RWPE1 (cell line): ENCODE data around the gene SH3RF3.

Source experiments
- CTCF ChIA-PET: fragments of 350-600 bp; sonication (Branson Sonifier 250); formaldehyde crosslinking; extraction: SDS; loops from one replicate; lab custom pipeline; 2021; lab: Yijun Ruan, JAX
- POLR2A ChIA-PET: fragments of 400-600 bp; formaldehyde crosslinking; extraction: SDS; loops from one replicate; lab custom pipeline; 2020; ENCODE audit warnings: antibody characterized with exemption; ENCODE audit not compliant: low non-redundant PET; lab: Yijun Ruan, JAX
- DNase-seq: peaks from one replicate; pipeline ENCODE4 v3.0.0; 2012; ENCODE audit warnings: low spot score
- H3K27ac ChIP-seq: fragments of 450-650 bp; 2 replicates; pipeline ENCODE4 v1.5.1; 2017
- TF ChIP-seq, protein P1 (sequence below): fragments of 450-650 bp; conservative IDR thresholded peaks from 2 replicates; pipeline ENCODE4 v1.5.1; 2017; ENCODE audit warnings: low read depth, mild to moderate bottlenecking

Gene SH3RF3

GRCh38 chr2:109467701-109468100 lies 338.7 kb downstream of the SH3RF3 start:
- TF ChIP-seq, protein P1, sequence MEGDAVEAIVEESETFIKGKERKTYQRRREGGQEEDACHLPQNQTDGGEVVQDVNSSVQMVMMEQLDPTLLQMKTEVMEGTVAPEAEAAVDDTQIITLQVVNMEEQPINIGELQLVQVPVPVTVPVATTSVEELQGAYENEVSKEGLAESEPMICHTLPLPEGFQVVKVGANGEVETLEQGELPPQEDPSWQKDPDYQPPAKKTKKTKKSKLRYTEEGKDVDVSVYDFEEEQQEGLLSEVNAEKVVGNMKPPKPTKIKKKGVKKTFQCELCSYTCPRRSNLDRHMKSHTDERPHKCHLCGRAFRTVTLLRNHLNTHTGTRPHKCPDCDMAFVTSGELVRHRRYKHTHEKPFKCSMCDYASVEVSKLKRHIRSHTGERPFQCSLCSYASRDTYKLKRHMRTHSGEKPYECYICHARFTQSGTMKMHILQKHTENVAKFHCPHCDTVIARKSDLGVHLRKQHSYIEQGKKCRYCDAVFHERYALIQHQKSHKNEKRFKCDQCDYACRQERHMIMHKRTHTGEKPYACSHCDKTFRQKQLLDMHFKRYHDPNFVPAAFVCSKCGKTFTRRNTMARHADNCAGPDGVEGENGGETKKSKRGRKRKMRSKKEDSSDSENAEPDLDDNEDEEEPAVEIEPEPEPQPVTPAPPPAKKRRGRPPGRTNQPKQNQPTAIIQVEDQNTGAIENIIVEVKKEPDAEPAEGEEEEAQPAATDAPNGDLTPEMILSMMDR = no peak
- no peak for DNase-seq
- peak overlapping the region; percentile 59 for H3K27ac ChIP-seq
- CTCF ChIA-PET = no interaction called here
- POLR2A ChIA-PET = no interaction called here

GRCh38 chr2:109468893-109469292 lies 339.9 kb downstream of the SH3RF3 start:
- ChIA-PET POLR2A (no interaction called here), CTCF (interaction anchor here (0.6 kb wide), 1 partner anchor 548 kb away, joined by 3 read pairs; no protein-coding TSS in a partner anchor)
- TF ChIP-seq, protein P1 = no peak

DNA sequence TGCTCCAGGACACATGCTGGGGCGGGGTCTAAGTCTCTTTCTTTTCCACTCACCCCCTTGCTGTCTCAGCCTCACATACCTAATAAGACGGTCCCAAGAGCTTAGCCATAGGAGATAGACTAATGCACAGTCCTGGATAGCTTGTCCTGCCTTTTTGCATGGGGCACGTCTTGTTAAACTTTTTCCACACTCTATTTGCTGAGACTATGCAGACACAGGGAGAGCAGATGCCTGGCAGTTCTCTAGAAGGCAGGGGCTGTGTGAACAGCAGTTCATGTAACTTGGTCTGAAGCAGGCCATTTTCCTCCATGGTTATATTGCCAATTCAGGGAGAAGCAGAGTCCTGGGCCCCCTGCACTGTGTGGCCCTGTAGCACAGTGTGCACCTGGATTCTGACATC lies 342.7 kb downstream of the SH3RF3 start:
- H3K27ac ChIP-seq = no peak overlapping the region
- DNase-seq = no peak
- ChIA-PET CTCF (interaction anchor here (0.6 kb wide), 2 partner anchors 265 to 339 kb away, joined by 3 to 4 read pairs; no protein-coding TSS in a partner anchor), POLR2A (no interaction called here)
- TF ChIP-seq, protein P1 = no peak

More at GRCh38 chr2:109468893-109469292, 339.9 kb downstream of the SH3RF3 start:
- H3K27ac ChIP-seq = no peak overlapping the region
- no peak for DNase-seq

- H3K27ac ChIP-seq = no peak overlapping the region
- CTCF ChIA-PET = interaction anchor here (0.8 kb wide), 1 partner anchor 9 kb away, joined by 4 read pairs; no protein-coding TSS in a partner anchor
- no peak for DNase-seq
- TF ChIP-seq, protein P1 = no peak
- POLR2A ChIA-PET = no interaction called here
Observed at GRCh38 chr2:109472331-109472959, 343.4 kb downstream of the SH3RF3 start.

- H3K27ac ChIP-seq = no peak overlapping the region
- TF ChIP-seq, protein P1 = no peak
- no peak for DNase-seq
- ChIA-PET POLR2A (no interaction called here), CTCF (no interaction called here)
Observed at GRCh38 chr2:109472974-109473373, 344.0 kb downstream of the SH3RF3 start.

DNA sequence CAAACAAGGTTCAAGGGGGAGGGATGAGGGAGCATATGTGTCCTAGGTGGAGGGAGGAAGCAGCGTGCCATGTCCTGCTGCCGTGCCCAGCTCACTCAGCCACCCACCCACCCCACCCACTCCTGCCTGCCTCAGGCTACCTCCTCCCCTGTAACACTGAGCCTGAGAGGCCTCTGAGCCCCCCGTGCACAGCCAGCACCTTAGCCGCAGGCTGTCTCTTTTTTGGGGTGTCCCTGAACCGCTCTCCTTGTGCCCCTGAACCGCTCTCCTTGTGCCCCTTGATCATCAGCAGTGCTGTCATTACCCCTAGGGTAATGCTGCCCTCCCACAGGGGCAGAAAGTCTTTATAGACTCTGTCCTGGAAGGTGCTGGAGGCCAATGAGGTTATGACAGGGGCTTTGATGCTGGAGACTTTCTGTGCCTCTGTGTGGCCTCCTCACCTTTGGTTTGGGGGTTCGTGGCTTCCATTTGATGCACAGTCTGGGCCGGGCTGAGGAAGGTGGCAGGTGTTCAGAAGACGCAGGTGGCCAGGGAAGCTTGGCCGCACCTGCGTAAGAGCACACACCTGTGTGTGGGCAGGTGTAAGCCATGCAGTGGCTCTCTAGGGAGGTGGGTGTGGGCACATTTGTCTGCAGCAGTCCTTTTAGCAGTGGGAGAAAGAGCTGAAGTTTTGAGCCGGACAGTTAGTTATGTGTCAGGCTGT lies 344.8 kb downstream of the SH3RF3 start:
- no peak overlapping the region for H3K27ac ChIP-seq
- POLR2A ChIA-PET = no interaction called here
- TF ChIP-seq, protein P1 = no peak
- CTCF ChIA-PET = no interaction called here
- DNase-seq = no peak
